ENCODE measurements around the gene LAMA3. TPM values are rescaled to one million over a fixed set of nuclear protein-coding genes. Genes with fewer than 3 reads are reported as not detected.

LAMA3 gene
- total RNA-seq, 3 donors from 2014 or later (not counting 1 experiment from before 2014, with no cell fraction given): not detected

DNA sequence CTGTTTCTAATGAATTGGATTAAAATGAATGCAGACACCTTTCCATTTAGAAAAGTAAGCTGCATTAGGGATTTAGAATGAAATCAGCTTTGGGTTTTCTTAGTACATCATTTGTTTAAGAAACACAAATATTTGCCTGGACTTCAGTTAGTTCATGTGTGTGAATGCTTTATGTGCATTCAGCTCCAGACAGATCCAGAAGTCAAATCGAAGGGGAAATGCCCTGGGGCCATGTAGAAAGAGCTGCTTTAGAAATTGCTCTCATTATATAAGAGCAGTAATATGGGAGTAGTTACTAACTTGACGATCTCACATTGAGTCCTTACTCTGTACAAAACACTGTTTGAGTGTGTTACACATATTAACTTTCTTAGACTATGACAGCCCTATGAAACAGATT is 237.3 kb downstream of the LAMA3 start:
- ATAC-seq (no peak), DNase-seq (no peak)
- intact Hi-C loops (cut with micrococcal nuclease): no loop called here
- H3K4me3 ChIP-seq (ENCODE audit: low read length): no peak overlapping the region
- H3K36me3 ChIP-seq (ENCODE audit: control insufficient read depth, insufficient read depth, low read length): no peaks in the 10 kb centered on the region
- no peaks in the 10 kb centered on the region for H3K9me3 ChIP-seq (ENCODE audit: control insufficient read depth, insufficient read depth, low read length)
- no peak overlapping the region for H3K4me3 Mint-ChIP-seq
- no peak overlapping the region for H3K27ac Mint-ChIP-seq
- H3K27me3 ChIP-seq (ENCODE audit: control insufficient read depth, insufficient read depth, low read length): no peaks in the 10 kb centered on the region
- H3K9me3 Mint-ChIP-seq: no peaks in the 10 kb centered on the region
- H3K36me3 Mint-ChIP-seq: no peaks in the 10 kb centered on the region
- H3K27ac ChIP-seq (ENCODE audit: low read length): no peak overlapping the region
- 82% methylated on average over 2 of the region's 2 CpGs for WGBS (ENCODE audit: insufficient coverage)
- TF ChIP-seq, protein P1, sequence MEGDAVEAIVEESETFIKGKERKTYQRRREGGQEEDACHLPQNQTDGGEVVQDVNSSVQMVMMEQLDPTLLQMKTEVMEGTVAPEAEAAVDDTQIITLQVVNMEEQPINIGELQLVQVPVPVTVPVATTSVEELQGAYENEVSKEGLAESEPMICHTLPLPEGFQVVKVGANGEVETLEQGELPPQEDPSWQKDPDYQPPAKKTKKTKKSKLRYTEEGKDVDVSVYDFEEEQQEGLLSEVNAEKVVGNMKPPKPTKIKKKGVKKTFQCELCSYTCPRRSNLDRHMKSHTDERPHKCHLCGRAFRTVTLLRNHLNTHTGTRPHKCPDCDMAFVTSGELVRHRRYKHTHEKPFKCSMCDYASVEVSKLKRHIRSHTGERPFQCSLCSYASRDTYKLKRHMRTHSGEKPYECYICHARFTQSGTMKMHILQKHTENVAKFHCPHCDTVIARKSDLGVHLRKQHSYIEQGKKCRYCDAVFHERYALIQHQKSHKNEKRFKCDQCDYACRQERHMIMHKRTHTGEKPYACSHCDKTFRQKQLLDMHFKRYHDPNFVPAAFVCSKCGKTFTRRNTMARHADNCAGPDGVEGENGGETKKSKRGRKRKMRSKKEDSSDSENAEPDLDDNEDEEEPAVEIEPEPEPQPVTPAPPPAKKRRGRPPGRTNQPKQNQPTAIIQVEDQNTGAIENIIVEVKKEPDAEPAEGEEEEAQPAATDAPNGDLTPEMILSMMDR (IDR thresholded peaks at IDR 0.05): no peak
- H3K27me3 Mint-ChIP-seq (ENCODE audit: low read depth in 2 of 2): no peaks in the 10 kb centered on the region
- peaks cover 10% of the 10 kb centered on the region for H3K4me1 ChIP-seq (ENCODE audit: control insufficient read depth, insufficient read depth, low read length)
- peaks cover 18 to 27% of the 10 kb centered on the region in 2 donors for H3K4me1 Mint-ChIP-seq

DNA sequence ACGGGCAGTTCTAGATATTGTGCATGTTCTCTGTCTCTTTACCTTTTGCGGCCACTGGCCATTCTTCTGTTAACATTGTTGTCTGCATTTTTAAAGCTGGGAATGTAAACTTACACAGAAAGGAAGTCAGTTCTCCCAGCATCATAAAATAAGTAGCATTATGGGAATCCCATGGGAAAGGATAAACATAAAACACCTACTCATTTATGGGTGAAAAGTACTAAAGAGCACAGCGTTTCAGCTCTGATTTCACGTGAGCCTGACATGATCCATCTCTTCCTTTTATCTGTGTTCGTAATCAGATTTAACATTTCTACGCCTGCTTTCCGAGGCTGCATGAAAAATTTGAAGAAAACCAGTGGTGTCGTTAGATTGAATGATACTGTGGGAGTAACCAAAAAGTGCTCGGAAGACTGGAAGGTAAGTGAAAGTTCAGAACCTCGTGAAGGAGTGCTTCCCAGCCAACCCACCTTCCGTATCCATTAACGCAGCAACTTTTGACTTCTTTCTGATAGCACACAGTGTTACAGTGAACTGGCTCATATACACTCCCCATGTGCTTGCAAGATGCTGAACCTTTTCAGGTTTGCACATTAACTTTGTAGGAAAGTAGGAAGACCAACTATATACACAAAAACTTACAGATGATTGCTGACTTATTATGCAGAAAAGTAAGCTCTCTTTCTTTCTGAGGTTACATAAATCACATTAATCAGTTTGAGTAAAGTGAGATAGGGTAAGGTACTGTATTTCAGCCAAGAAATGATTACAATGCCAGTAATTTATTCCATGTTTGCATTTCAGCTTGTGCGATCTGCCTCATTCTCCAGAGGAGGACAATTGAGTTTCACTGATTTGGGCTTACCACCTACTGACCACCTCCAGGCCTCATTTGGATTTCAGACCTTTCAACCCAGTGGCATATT is 238.8 kb downstream of the LAMA3 start:
- Histone ChIP-seq H3K4me1 (ENCODE audit: control insufficient read depth, insufficient read depth, low read length) (peaks cover 6% of the 10 kb centered on the region), H3K4me3 (ENCODE audit: low read length) (no peak overlapping the region), H3K27ac (ENCODE audit: low read length) (no peak overlapping the region), H3K36me3 (ENCODE audit: control insufficient read depth, insufficient read depth, low read length) (no peaks in the 10 kb centered on the region), H3K9me3 (ENCODE audit: control insufficient read depth, insufficient read depth, low read length) (no peaks in the 10 kb centered on the region), H3K27me3 (ENCODE audit: control insufficient read depth, insufficient read depth, low read length) (no peaks in the 10 kb centered on the region)
- ATAC-seq (no peak), DNase-seq (no peak)
- H3K27me3 Mint-ChIP-seq (ENCODE audit: low read depth in 2 of 2): no peaks in the 10 kb centered on the region
- H3K4me3 Mint-ChIP-seq: no peak overlapping the region
- no peaks in the 10 kb centered on the region for H3K36me3 Mint-ChIP-seq
- WGBS (ENCODE audit: insufficient coverage): 97% methylated on average over 13 of the region's 13 CpGs
- intact Hi-C loops (cut with micrococcal nuclease): no loop called here
- H3K27ac Mint-ChIP-seq: no peak overlapping the region
- TF ChIP-seq, protein P1 (IDR thresholded peaks at IDR 0.05): no peak
- no peaks in the 10 kb centered on the region for H3K9me3 Mint-ChIP-seq
- peaks cover 12 to 21% of the 10 kb centered on the region in 2 donors for H3K4me1 Mint-ChIP-seq

DNA sequence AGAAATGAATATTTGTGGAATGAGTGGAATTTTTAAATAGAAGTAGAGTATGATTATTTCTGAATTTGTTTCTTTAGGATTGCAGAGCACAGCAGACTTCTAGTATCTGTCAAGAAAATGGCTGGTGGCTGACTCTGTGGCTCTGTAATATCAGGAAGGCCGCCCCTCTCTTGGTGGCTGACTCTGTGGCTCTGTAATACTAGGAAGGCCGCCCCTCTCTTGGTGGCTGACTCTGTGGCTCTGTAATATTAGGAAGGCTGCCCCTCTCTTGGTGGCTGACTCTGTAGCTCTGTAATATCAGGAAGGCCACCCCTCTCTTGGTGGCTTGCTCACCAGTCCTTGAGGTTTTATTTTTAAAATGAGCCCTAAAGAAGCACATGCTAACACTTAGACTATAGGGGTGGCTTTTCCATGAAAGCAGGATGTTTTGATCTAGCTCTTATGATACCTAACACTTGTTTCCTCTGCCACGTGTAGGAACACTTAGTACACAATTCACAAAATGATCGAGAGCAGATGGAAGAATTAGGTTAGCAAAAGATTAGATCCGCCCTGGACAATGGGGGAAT is 240.2 kb downstream of the LAMA3 start:
- no peaks in the 10 kb centered on the region for H3K9me3 ChIP-seq (ENCODE audit: control insufficient read depth, insufficient read depth, low read length)
- H3K27me3 ChIP-seq (ENCODE audit: control insufficient read depth, insufficient read depth, low read length): no peaks in the 10 kb centered on the region
- H3K36me3 Mint-ChIP-seq: no peaks in the 10 kb centered on the region
- H3K27ac Mint-ChIP-seq: peak overlapping the region in 1 of 2 donors; percentile 74
- H3K4me3 Mint-ChIP-seq: no peak overlapping the region
- peak overlapping the region; percentile 53 for H3K27ac ChIP-seq (ENCODE audit: low read length)
- TF ChIP-seq, protein P1 (IDR thresholded peaks at IDR 0.05): no peak
- DNase-seq: no peak
- intact Hi-C loops (cut with micrococcal nuclease): no loop called here
- H3K4me1 Mint-ChIP-seq: peaks cover 12 to 18% of the 10 kb centered on the region in 2 donors
- ATAC-seq: no peak
- H3K9me3 Mint-ChIP-seq: no peaks in the 10 kb centered on the region
- peaks cover 4% of the 10 kb centered on the region for H3K4me1 ChIP-seq (ENCODE audit: control insufficient read depth, insufficient read depth, low read length)
- WGBS (ENCODE audit: insufficient coverage): 55% methylated on average over 4 of the region's 5 CpGs
- no peaks in the 10 kb centered on the region for H3K27me3 Mint-ChIP-seq (ENCODE audit: low read depth in 2 of 2)
- H3K4me3 ChIP-seq (ENCODE audit: low read length): no peak overlapping the region
- no peaks in the 10 kb centered on the region for H3K36me3 ChIP-seq (ENCODE audit: control insufficient read depth, insufficient read depth, low read length)

All from natural killer cell (primary cell).